Liver (tissue), 5 donors: ENCODE data around the gene ENPP4. TPM values are rescaled to one million over a fixed set of nuclear protein-coding genes. Genes with fewer than 3 reads are reported as not detected.

Experiments used
- polyA plus RNA-seq, 2 donors: library from polyadenylated mRNA; stranded (reverse) in 1 of 2; unstranded in 1 of 2; fragments of 200-250 nt in 1 of 2; fragments of >200 nt in 1 of 2; fragmentation: Nextera tagmentation in 1 of 2; extraction: Ambion mirVana in 1 of 2; gene quantifications; one replicate each; pipeline versions ENCODE4 v1.2.1 to v1.2.3, GENCODE V29; 2013 to 2015
- total RNA-seq, 2 donors: library from RNA; depleted of rRNA; stranded (reverse); fragments of >200 nt; gene quantifications; one replicate each; pipeline ENCODE4 v1.2.3, GENCODE V29; 2014
- TF ChIP-seq, protein P1 (sequence below): fragments of 150-350 bp; IDR thresholded peaks from 2 replicates; pipeline ENCODE4 v1.5.1; 2017; ENCODE audit warnings: improper control_type of control experiment, low read depth, low read length; ENCODE audit not compliant: missing input control
- donor health status: healthy.
- donor health status: healthy.
- donor health status: healthy.

Gene ENPP4
- total and polyA plus RNA-seq, 4 donors, result 3.6 to 12.6 (median 4.8) TPM

GRCh38 chr6:46191961-46192360 is 62.2 kb downstream of the ENPP4 start (continued):
- TF ChIP-seq, protein P1, sequence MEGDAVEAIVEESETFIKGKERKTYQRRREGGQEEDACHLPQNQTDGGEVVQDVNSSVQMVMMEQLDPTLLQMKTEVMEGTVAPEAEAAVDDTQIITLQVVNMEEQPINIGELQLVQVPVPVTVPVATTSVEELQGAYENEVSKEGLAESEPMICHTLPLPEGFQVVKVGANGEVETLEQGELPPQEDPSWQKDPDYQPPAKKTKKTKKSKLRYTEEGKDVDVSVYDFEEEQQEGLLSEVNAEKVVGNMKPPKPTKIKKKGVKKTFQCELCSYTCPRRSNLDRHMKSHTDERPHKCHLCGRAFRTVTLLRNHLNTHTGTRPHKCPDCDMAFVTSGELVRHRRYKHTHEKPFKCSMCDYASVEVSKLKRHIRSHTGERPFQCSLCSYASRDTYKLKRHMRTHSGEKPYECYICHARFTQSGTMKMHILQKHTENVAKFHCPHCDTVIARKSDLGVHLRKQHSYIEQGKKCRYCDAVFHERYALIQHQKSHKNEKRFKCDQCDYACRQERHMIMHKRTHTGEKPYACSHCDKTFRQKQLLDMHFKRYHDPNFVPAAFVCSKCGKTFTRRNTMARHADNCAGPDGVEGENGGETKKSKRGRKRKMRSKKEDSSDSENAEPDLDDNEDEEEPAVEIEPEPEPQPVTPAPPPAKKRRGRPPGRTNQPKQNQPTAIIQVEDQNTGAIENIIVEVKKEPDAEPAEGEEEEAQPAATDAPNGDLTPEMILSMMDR, result no peak

Other genes with a start within 250 kb of the ENPP4 start
- under 1 TPM; 0.05 to 0.33 TPM for gene CLIC5, start 114.1 kb upstream of the ENPP4 start, total RNA-seq
- under 1 TPM; 0.09 to 0.18 TPM for gene CLIC5, start 114.1 kb upstream of the ENPP4 start, polyA plus RNA-seq
- gene ENPP5, start 41.0 kb downstream of the ENPP4 start, total RNA-seq, result 1 to 10 TPM in 1 of 2 donors, under 1 TPM in 1; 0.59 to 3.2 TPM
- under 1 TPM; 0.17 to 0.56 TPM for gene ENPP5, start 41.0 kb downstream of the ENPP4 start, polyA plus RNA-seq